ENCODE measurements around the gene KCNJ16.

The KCNJ16 gene

GRCh38 chr17:70098030-70098429, 23.0 kb downstream of the KCNJ16 start:
- no peak for TF ChIP-seq CTCF (IDR thresholded peaks at IDR 0.05; ENCODE audit: low read depth, low read length)

GRCh38 chr17:70099294-70099693, 24.3 kb downstream of the KCNJ16 start:
- H3K4me3 ChIP-seq (ENCODE audit: low read depth, low read length) = no peak overlapping the region
- no peak for TF ChIP-seq CTCF (IDR thresholded peaks at IDR 0.05; ENCODE audit: low read depth, low read length)

More at GRCh38 chr17:70098030-70098429, 23.0 kb downstream of the KCNJ16 start:
- H3K4me3 ChIP-seq (ENCODE audit: low read depth, low read length) = no peak overlapping the region

- no peak for TF ChIP-seq CTCF (IDR thresholded peaks at IDR 0.05; ENCODE audit: low read depth, low read length)
- H3K4me3 ChIP-seq (ENCODE audit: low read depth, low read length) = no peak overlapping the region
Measured at GRCh38 chr17:70099884-70100283, 24.9 kb downstream of the KCNJ16 start.

- H3K4me3 ChIP-seq (ENCODE audit: low read depth, low read length) = no peak overlapping the region
- TF ChIP-seq CTCF (IDR thresholded peaks at IDR 0.05; ENCODE audit: low read depth, low read length) = no peak
Measured at GRCh38 chr17:70100983-70101382, 26.0 kb downstream of the KCNJ16 start.

GRCh38 chr17:70102531-70102930, 27.5 kb downstream of the KCNJ16 start:
- no peak overlapping the region for H3K4me3 ChIP-seq (ENCODE audit: low read depth, low read length)
- no peak for TF ChIP-seq CTCF (IDR thresholded peaks at IDR 0.05; ENCODE audit: low read depth, low read length)

GRCh38 chr17:70104791-70105523, 29.9 kb downstream of the KCNJ16 start:
- no peak overlapping the region for H3K4me3 ChIP-seq (ENCODE audit: low read depth, low read length)
- TF ChIP-seq CTCF (IDR thresholded peaks at IDR 0.05; ENCODE audit: low read depth, low read length) = no peak

- no peak for TF ChIP-seq CTCF (IDR thresholded peaks at IDR 0.05; ENCODE audit: low read depth, low read length)
- no peak overlapping the region for H3K4me3 ChIP-seq (ENCODE audit: low read depth, low read length)
Measured at GRCh38 chr17:70105641-70106040, 30.6 kb downstream of the KCNJ16 start.

Measured in WI38 (cell line).